Measurements from ENCODE around the gene DNAH11. TPM values are rescaled to one million over a fixed set of nuclear protein-coding genes. Genes with fewer than 3 reads are reported as not detected.

The DNAH11 gene
- polyA plus RNA-seq, 1 experiment = 0.59 TPM

- CTCF ChIA-PET = interaction anchor here (0.5 kb wide), 1 partner anchor 722 kb away, joined by 5 read pairs; no protein-coding TSS in a partner anchor
Measured at GRCh38 chr7:21914671-21915070, 371.8 kb downstream of the DNAH11 start.

GRCh38 chr7:21915140-21915539, 372.3 kb downstream of the DNAH11 start:
- Histone ChIP-seq H3K27me3 (ENCODE audit: control insufficient read depth, insufficient read depth, low read length) (no peaks in the 10 kb centered on the region), H3K36me3 (ENCODE audit: control insufficient read depth, insufficient read depth, low read length) (no peaks in the 10 kb centered on the region), H3K4me3 (ENCODE audit: low read depth, low read length) (no peak overlapping the region)
- CTCF ChIA-PET = no interaction called here
- POLR2A ChIA-PET = no interaction called here
- no peak for DNase-seq (ENCODE audit: low read depth)
- no peak for TF ChIP-seq CTCF (IDR thresholded peaks at IDR 0.05; ENCODE audit: insufficient read depth, low read depth, low read length)

More at GRCh38 chr7:21914671-21915070, 371.8 kb downstream of the DNAH11 start:
- TF ChIP-seq CTCF (IDR thresholded peaks at IDR 0.05; ENCODE audit: insufficient read depth, low read depth, low read length) = no peak
- DNase-seq (ENCODE audit: low read depth) = no peak
- no peaks in the 10 kb centered on the region for H3K36me3 ChIP-seq (ENCODE audit: control insufficient read depth, insufficient read depth, low read length)
- POLR2A ChIA-PET = no interaction called here
- H3K4me3 ChIP-seq (ENCODE audit: low read depth, low read length) = no peak overlapping the region
- H3K27me3 ChIP-seq (ENCODE audit: control insufficient read depth, insufficient read depth, low read length) = no peaks in the 10 kb centered on the region

DNA sequence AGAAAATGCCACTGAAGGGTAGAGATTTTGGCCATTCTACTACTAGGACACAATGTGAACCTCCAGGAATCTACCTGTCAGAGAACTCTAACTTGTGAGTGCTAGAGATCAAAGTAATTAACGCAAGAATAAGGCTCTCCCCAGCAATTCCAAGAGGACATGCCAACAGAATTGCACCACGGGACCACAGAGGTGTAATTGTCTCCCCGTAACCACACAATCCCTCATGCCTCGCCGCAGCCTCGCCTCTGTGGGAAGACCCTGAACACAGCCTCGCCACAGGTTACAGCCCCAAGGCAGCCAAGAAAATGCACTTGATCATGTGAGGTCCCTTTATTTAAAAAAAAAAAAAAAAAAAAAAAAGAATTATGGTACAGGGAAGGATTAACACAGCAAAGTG, 373.3 kb downstream of the DNAH11 start:
- CTCF ChIA-PET = interaction anchor here (1.2 kb wide), 1 partner anchor 10 kb away, joined by 3 read pairs; no protein-coding TSS in a partner anchor
- POLR2A ChIA-PET = no interaction called here

DNA sequence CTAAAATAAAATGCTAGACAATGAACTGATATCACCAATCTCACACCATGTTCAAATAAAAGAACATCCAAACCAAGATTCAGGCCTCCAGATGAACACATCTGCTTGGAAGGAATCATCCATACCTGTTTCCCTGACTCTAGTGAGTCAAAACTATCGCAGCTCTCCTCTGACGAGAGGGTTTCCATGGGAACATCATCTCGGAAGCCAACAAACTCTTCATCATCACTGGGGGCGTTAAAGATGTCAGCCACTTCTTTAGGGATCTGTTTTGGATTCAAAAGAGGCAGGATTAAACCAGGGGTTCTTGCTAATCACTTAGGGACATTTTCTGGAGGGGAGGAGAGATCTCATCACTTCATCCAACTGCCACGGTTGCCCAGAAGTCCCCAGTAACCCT, 373.8 kb downstream of the DNAH11 start:
- DNase-seq (ENCODE audit: low read depth) = no peak
- ChIA-PET POLR2A (no interaction called here), CTCF (interaction anchor here (1.2 kb wide), 1 partner anchor 9 kb away, joined by 3 read pairs; no protein-coding TSS in a partner anchor)
- TF ChIP-seq CTCF (IDR thresholded peaks at IDR 0.05; ENCODE audit: insufficient read depth, low read depth, low read length) = no peak
- Histone ChIP-seq H3K27me3 (ENCODE audit: control insufficient read depth, insufficient read depth, low read length) (no peaks in the 10 kb centered on the region), H3K4me3 (ENCODE audit: low read depth, low read length) (no peak overlapping the region), H3K36me3 (ENCODE audit: control insufficient read depth, insufficient read depth, low read length) (no peaks in the 10 kb centered on the region)

More for the DNA sequence above, 373.3 kb downstream of the DNAH11 start:
- Histone ChIP-seq H3K4me3 (ENCODE audit: low read depth, low read length) (no peak overlapping the region), H3K36me3 (ENCODE audit: control insufficient read depth, insufficient read depth, low read length) (no peaks in the 10 kb centered on the region), H3K27me3 (ENCODE audit: control insufficient read depth, insufficient read depth, low read length) (no peaks in the 10 kb centered on the region)
- TF ChIP-seq CTCF (IDR thresholded peaks at IDR 0.05; ENCODE audit: insufficient read depth, low read depth, low read length) = no peak
- no peak for DNase-seq (ENCODE audit: low read depth)

DNA sequence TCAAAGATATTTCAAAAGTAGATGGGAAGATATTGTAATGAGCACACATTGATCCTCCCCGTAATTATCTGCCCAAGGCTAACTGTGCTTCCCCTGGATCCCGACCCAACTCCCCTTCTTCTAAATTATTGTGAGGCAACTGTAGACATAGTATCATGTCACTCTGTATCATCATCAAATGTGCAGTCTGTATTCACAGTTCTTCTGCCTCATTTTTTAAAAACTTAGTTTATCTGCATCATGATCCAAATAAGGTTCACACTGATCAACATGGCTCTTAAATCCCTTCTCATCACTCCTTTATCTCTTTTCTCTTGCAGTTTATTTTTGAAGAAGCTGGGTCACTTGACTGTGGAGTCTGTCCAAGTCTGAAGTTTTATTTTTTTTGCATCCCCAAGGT, 375.4 kb downstream of the DNAH11 start:
- DNase-seq (ENCODE audit: low read depth) = no peak
- Histone ChIP-seq H3K4me3 (ENCODE audit: low read depth, low read length) (no peak overlapping the region), H3K36me3 (ENCODE audit: control insufficient read depth, insufficient read depth, low read length) (no peaks in the 10 kb centered on the region), H3K27me3 (ENCODE audit: control insufficient read depth, insufficient read depth, low read length) (no peaks in the 10 kb centered on the region)
- no peak for TF ChIP-seq CTCF (IDR thresholded peaks at IDR 0.05; ENCODE audit: insufficient read depth, low read depth, low read length)
- ChIA-PET CTCF (interaction anchor here (0.7 kb wide), 1 partner anchor 270 kb away, joined by 3 read pairs; no protein-coding TSS in a partner anchor), POLR2A (no interaction called here)
